ENCODE measurements around the gene EIF2S2.

- TF ChIP-seq POLR2A (IDR thresholded peaks at IDR 0.05; ENCODE audit: low read length) (no peak), GATA1 (IDR thresholded peaks at IDR 0.05; ENCODE audit: low read depth, low read length) (no peak)
These were observed 69.0 kb downstream of the EIF2S2 start for GRCh38 chr20:34043025-34043424.

Measured in erythroblast (primary cell).